ENCODE data around the gene WRNIP1.
A peak's percentile ranks its signal among the peaks of the same experiment; 100 is the strongest.

WRNIP1 gene

DNA sequence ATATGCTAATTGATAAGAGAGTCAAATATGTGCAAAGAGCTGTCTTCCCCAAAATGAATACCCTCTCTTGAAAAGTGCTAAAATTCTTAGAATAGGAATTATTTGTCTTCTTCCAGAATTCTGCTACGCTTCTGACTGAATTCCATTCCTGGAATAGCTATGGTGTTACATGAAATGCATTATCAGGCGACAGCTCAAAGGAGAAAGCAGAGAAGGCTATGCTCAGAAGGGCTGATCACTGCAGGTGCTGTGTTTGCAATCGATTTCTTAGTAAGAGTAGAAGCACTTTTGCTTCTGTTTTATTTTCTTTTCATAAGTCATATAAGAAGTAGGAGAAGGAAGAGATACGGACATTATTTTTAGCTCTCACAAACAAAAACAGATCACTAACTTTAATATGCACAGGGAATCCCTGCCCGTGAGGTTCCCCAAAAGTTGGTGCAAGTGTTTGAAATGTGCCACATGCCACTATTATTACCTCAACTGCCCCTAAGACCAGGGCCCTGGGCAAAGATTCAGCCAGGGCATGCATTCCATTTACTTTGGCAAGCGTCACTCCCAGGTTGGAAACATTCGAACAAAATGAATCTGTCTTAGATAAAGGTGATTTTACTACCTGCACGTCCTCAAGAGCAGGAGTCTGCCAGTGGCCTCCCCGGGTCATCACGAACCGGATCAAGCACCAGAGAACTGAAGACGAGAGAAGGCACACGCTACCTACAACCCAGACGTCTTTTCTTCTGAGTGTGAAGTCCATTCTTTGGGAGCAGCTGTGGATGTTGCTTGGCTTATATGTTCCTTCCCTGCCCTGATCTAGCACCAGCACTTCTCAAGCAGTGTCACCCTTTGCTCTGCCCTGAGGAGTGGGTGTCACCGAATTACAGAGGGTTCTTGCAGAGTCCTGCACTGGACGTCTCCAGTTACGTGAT is 21.6 kb upstream of the WRNIP1 start:
- TF ChIP-seq CTCF (IDR thresholded peaks at IDR 0.05) = no peak
- intact Hi-C loops (cut with DNase I; ENCODE audit: low total_unique reads) = no loop called here
- Histone ChIP-seq H3K36me3 (no peaks in the 10 kb centered on the region), H3K4me3 (no peak overlapping the region), H3K27me3 (no peaks in the 10 kb centered on the region), H3K4me1 (peaks cover 0 to 14% (median 2%) of the 10 kb centered on the region in 4 donors), H3K9me3 (no peaks in the 10 kb centered on the region), H3K27ac (no peak overlapping the region)
- no peak for DNase-seq

GRCh38 chr6:2744209-2744771 is 20.9 kb upstream of the WRNIP1 start:
- TF ChIP-seq CTCF (IDR thresholded peaks at IDR 0.05) = peak in 1 of 2 experiments; percentile 8
- H3K4me1 ChIP-seq = peaks cover 0 to 14% (median 2%) of the 10 kb centered on the region in 4 donors
- no peaks in the 10 kb centered on the region for H3K27me3 ChIP-seq
- intact Hi-C loops (cut with DNase I; ENCODE audit: low total_unique reads) = no loop called here
- H3K4me3 ChIP-seq = no peak overlapping the region
- DNase-seq = no peak
- H3K27ac ChIP-seq = no peak overlapping the region
- no peaks in the 10 kb centered on the region for H3K36me3 ChIP-seq
- no peaks in the 10 kb centered on the region for H3K9me3 ChIP-seq

- no peaks in the 10 kb centered on the region for H3K27me3 ChIP-seq
- H3K4me3 ChIP-seq = no peak overlapping the region
- peaks cover 0 to 18% (median 2%) of the 10 kb centered on the region in 4 donors for H3K4me1 ChIP-seq
- H3K9me3 ChIP-seq = no peaks in the 10 kb centered on the region
- H3K36me3 ChIP-seq = no peaks in the 10 kb centered on the region
- H3K27ac ChIP-seq = no peak overlapping the region
- intact Hi-C loops (cut with DNase I; ENCODE audit: low total_unique reads) = no loop called here
- no peak for DNase-seq
- no peak for TF ChIP-seq CTCF (IDR thresholded peaks at IDR 0.05)
Observed at GRCh38 chr6:2744778-2745177, 20.4 kb upstream of the WRNIP1 start.

- intact Hi-C loops (cut with DNase I; ENCODE audit: low total_unique reads) = no loop called here
- peaks cover 0 to 19% (median 2%) of the 10 kb centered on the region in 4 donors for H3K4me1 ChIP-seq
- no peak overlapping the region for H3K27ac ChIP-seq
- no peak for TF ChIP-seq CTCF (IDR thresholded peaks at IDR 0.05)
- H3K4me3 ChIP-seq = no peak overlapping the region
- no peaks in the 10 kb centered on the region for H3K9me3 ChIP-seq
- H3K36me3 ChIP-seq = no peaks in the 10 kb centered on the region
- DNase-seq = no peak
- H3K27me3 ChIP-seq = no peaks in the 10 kb centered on the region
Observed at GRCh38 chr6:2745246-2745645, 19.9 kb upstream of the WRNIP1 start.

DNA sequence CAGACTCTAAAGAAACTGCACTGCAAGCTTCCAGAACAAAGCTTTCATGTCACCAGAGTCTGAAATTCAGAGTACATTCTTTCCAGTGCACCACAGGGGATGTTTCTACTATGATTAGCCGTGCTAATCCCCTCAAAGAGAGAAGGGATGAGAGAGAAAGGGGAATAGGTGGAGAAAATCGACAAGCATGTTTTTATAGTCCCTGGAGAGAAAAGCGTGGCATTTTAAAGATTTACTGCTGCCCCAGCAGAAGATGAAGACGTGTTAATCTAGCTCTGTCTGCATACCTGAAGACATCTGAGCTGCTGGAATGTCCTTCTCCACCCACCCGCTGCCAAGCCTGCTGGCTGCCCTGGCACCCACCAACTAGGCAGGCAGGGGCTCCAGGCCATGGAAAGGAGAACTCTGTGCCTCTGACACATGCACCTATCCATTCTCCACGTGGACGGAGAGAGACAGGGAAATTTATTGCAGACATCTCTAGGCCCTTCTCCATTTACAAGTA is 18.6 kb upstream of the WRNIP1 start:
- H3K27ac ChIP-seq = no peak overlapping the region
- intact Hi-C loops (cut with DNase I; ENCODE audit: low total_unique reads) = no loop called here
- H3K9me3 ChIP-seq = no peaks in the 10 kb centered on the region
- no peak for DNase-seq
- H3K4me1 ChIP-seq = peaks cover 0 to 19% (median 2%) of the 10 kb centered on the region in 4 donors
- no peak overlapping the region for H3K4me3 ChIP-seq
- no peaks in the 10 kb centered on the region for H3K36me3 ChIP-seq
- no peaks in the 10 kb centered on the region for H3K27me3 ChIP-seq
- no peak for TF ChIP-seq CTCF (IDR thresholded peaks at IDR 0.05)

Measured in tibial artery (tissue), 4 donors.